GM19023 (cell line): ENCODE results near the gene PBX3.

Source experiments
- ATAC-seq: cut with Tn5 transposase; IDR thresholded peaks from one replicate; pipeline ENCODE4 v1.9.1; 2021; ENCODE audit warnings: mild to moderate bottlenecking, moderate library complexity; ENCODE audit not compliant: unreplicated experiment

Gene PBX3

DNA sequence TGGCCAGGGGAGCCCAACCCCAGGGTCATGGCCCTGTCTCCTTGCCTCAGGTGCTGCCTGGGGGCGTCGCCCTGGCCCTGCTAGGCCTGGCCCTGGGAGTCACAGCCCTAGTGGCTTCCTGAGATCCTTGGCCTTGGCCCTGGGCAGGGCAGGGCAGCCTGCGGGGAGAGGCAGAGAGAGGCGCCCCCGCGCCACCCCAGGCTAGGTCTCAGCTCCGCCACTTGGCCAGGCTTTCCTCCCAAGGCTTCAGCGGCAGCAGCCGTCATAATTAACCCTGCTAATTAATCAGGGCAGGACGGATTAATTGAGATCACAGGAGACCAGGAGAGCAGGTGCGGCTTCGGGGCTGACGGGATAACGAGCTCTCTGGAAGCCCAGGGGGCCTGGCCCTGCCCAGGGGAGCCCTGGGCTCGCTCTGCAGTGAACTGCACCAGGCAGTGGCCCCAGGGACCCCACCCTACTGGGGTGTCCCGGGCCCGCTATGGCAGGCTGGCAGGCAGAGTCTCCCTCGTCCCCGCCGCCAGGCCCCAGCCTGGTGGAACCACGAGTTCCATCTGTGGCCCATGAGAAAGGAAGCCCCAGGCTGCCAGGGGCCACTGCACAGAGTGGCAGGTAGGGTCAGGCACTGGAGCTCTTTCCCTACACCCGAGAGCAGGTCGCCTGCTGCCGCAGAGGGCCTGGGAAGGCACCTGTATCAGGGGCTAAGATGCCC, 269.6 kb downstream of the PBX3 start:
- no peak for ATAC-seq
